Erythroblast (primary cell): Measurements from ENCODE around the gene FBXO22.
"Not testable (repeated sequence)": the region's sequence is repeated elsewhere in the genome, so short reads cannot be mapped to it uniquely, and the experiment has no call there.

Experiments
- DNase-seq, 2 experiments: peaks; one replicate each; lab custom pipeline; 2025; lab: John Stamatoyannopoulos, UW
- GATA1 ChIP-seq: IDR thresholded peaks from 2 replicates; pipeline ENCODE4 v1.6.1; 2011; ENCODE audit warnings: low read depth, mild to moderate bottlenecking, control low read depth, low read length, moderate library complexity
- POLR2A ChIP-seq: IDR thresholded peaks from 2 replicates; pipeline ENCODE4 v1.6.1; 2011; ENCODE audit warnings: mild to moderate bottlenecking, low read length

The FBXO22 gene

DNA sequence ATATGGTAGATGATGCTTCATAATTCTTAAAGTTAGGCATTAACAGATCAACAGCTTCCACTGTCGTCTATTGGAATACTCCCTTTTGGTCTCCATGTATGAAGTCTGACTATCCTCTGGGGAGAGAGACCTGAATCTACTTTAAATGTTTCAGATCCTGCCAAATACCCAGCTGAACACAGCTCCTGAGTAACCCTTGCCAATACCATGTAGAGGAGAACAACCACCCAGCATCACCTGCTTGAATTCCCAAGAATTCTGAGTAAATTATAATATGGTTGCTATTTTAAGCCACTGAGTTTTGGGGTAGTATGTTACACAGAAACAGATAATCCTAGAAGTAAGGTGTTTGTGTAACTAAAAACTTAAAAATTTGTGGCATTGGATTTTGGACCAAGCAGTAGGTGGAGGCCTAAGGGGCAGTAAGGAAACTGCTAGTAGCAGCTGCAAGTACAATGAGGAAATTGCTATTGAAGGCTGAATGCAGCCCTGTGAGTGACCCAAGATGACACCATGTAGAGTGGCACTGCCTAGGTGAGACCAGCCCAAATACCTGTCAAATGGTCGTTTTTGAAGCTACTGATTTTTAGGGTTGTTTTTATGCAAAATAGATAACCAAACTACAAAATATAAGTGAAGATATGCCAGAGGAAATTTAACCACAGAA, 77.6 kb downstream of the FBXO22 start:
- DNase-seq, result no peak
- TF ChIP-seq GATA1 (no peak), POLR2A (no peak)

DNA sequence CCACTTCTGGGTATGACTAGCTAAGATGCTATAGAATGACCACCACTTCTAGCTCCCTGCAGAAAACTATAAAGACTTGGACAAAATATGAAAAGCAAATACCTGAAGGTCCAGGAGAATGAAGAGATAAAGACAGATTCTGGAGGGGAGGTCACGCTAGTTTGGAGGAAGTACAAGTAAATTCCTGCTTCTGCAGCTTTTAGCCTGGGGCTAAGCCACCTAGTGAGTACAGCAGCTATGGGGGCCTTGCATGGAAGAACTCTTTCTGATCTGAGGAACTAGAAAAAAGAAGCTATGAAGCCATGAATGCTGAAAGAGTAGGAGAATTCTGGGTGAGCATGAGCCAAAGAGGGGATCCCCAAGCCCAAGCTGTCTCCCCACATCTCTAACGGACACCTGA, 78.8 kb downstream of the FBXO22 start:
- no peak for TF ChIP-seq POLR2A
- TF ChIP-seq GATA1, result no peak
- no peak for DNase-seq

DNA sequence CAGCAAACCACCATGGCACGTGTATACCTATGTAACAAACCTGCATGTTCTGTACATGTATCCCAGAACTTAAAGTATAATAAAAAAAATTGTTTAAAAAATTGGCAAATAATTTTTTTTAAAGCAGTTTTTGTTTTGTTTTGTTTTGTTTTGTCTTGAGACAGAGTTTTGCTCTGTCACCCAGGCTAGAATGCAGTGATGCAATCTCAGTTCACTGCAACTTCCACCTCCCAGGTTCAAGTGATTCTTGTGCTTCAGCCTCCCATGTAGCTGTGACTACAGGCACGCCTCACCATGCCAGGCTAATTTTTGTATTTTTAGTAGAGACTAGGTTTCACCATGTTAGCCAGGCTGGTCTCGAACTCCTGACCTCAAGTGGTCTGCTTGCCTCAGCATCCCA, 81.0 kb downstream of the FBXO22 start:
- DNase-seq, result not testable (repeated sequence)

DNA sequence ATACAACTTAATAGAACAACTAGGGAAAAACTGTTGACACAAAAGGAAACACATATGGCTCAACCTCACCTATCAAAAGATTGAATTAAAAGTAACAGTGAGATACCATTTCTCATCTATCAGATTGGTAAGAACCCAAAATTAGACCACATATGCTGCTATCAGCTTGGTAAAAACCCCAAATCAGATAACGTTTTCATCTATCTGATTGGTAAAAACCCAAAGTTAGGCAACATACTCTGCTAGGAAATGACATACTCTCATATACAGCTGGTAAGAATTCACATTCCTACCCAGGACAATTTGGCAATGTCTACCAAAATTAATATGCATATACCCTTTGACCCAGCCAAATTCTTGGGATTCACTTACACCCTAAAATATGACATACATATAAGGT, 82.3 kb downstream of the FBXO22 start:
- DNase-seq, result no peak
- TF ChIP-seq POLR2A, result no peak
- TF ChIP-seq GATA1, result no peak

DNA sequence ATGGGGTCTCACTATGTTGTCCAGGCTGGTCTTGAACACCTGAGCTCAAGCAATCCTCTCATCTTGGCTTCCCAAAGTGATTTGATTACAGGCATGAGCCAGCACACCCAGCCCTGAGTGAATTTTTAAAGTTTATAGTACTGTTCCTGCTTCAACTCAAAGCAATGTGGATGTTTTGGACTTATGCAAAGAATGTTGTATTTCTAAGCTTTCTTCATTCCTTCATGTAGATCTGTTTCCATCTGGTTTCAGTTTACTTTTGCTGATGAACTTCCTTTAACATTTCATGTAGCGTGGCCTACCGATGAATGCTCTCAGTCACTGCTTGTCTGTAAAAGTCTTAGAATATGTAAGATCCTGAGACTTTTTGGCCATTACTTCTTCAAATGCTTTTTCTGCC, 85.4 kb downstream of the FBXO22 start:
- DNase-seq, result no peak
- no peak for TF ChIP-seq POLR2A
- TF ChIP-seq GATA1, result no peak

DNA sequence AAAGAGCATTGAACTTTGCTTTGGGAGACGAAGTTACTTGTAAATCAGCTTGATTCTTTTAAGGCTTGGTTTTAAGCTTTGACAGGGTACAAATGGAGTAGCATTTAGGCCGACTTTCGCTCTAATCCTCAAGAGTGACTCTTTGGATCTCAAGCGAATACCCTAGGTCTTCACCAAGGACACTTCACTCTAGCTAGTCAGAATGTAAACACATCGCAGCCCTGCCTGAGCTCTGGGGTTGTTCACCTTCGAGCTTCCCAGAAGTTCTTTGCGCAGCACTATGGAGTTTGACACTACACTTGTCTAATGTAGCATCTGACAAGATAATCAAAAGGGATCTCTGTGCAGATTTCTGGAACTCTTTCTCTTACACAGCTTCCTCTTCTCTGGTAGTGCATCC, 86.2 kb downstream of the FBXO22 start:
- no peak for DNase-seq
- TF ChIP-seq POLR2A, result no peak
